Measurements from ENCODE around the gene SET. TPM values are rescaled to one million over a fixed set of nuclear protein-coding genes. Genes with fewer than 3 reads are reported as not detected.

SET gene
- polyA plus RNA-seq, 4 donors: 55.2 to 322 (median 135) TPM

GRCh38 chr9:128713411-128713780 lies 24.4 kb downstream of the SET start:
- 90 to 94% (median 92%) methylated on average over 11 to 13 of the region's 13 CpGs for WGBS, 3 donors
- DNase-seq (no peak), FAIRE-seq (no peak)
- no peaks in the 10 kb centered on the region for H3K9me3 ChIP-seq (ENCODE audit: control insufficient read depth in 2 of 2, insufficient read depth in 1 of 2, low read depth in 1 of 2, low read length in 1 of 2)
- H3K36me3 ChIP-seq (ENCODE audit: control insufficient read depth in 3 of 3, insufficient read depth in 2 of 3, low read depth in 1 of 3, low read length in 3 of 3): peaks cover 0 to 42% (median 0%) of the 10 kb centered on the region in 3 donors
- no peaks in the 10 kb centered on the region for H3K27me3 ChIP-seq (ENCODE audit: control insufficient read depth in 3 of 3, insufficient read depth in 3 of 3, low read length in 3 of 3)
- H3K4me1 ChIP-seq (ENCODE audit: control insufficient read depth in 3 of 3, insufficient read depth in 2 of 3, low read depth in 1 of 3, low read length in 2 of 3): peaks cover 0 to 6% (median 0%) of the 10 kb centered on the region in 3 donors
- no peak overlapping the region for H3K4me3 ChIP-seq (ENCODE audit: low read depth in 1 of 3, low read length in 3 of 3)
- H3K27ac ChIP-seq (ENCODE audit: low read depth in 1 of 3, low read length in 2 of 3): no peak overlapping the region

- FAIRE-seq (no peak), DNase-seq (no peak)
- WGBS, 3 donors: 95 to 98% (median 96%) methylated on average over 17 to 19 of the region's 19 CpGs
- Histone ChIP-seq H3K27me3 (ENCODE audit: control insufficient read depth in 3 of 3, insufficient read depth in 3 of 3, low read length in 3 of 3) (no peaks in the 10 kb centered on the region), H3K4me1 (ENCODE audit: control insufficient read depth in 3 of 3, insufficient read depth in 2 of 3, low read depth in 1 of 3, low read length in 2 of 3) (peaks cover 0 to 9% (median 0%) of the 10 kb centered on the region in 3 donors), H3K9me3 (ENCODE audit: control insufficient read depth in 2 of 2, insufficient read depth in 1 of 2, low read depth in 1 of 2, low read length in 1 of 2) (no peaks in the 10 kb centered on the region), H3K36me3 (ENCODE audit: control insufficient read depth in 3 of 3, insufficient read depth in 2 of 3, low read depth in 1 of 3, low read length in 3 of 3) (peaks cover 0 to 42% (median 0%) of the 10 kb centered on the region in 3 donors), H3K27ac (ENCODE audit: low read depth in 1 of 3, low read length in 2 of 3) (no peak overlapping the region), H3K4me3 (ENCODE audit: low read depth in 1 of 3, low read length in 3 of 3) (no peak overlapping the region)
Measured at GRCh38 chr9:128713941-128714573, 25.0 kb downstream of the SET start.

GRCh38 chr9:128714586-128715435 lies 25.8 kb downstream of the SET start:
- H3K27ac ChIP-seq (ENCODE audit: low read depth in 1 of 3, low read length in 2 of 3): no peak overlapping the region
- no peaks in the 10 kb centered on the region for H3K27me3 ChIP-seq (ENCODE audit: control insufficient read depth in 3 of 3, insufficient read depth in 3 of 3, low read length in 3 of 3)
- WGBS, 3 donors: 90 to 92% (median 91%) methylated on average over 23 to 24 of the region's 24 CpGs
- no peak for FAIRE-seq
- peaks cover 0 to 9% (median 0%) of the 10 kb centered on the region in 3 donors for H3K4me1 ChIP-seq (ENCODE audit: control insufficient read depth in 3 of 3, insufficient read depth in 2 of 3, low read depth in 1 of 3, low read length in 2 of 3)
- no peaks in the 10 kb centered on the region for H3K9me3 ChIP-seq (ENCODE audit: control insufficient read depth in 2 of 2, insufficient read depth in 1 of 2, low read depth in 1 of 2, low read length in 1 of 2)
- H3K4me3 ChIP-seq (ENCODE audit: low read depth in 1 of 3, low read length in 3 of 3): no peak overlapping the region
- DNase-seq: no peak
- peaks cover 0 to 48% (median 0%) of the 10 kb centered on the region in 3 donors for H3K36me3 ChIP-seq (ENCODE audit: control insufficient read depth in 3 of 3, insufficient read depth in 2 of 3, low read depth in 1 of 3, low read length in 3 of 3)

GRCh38 chr9:128715436-128715750 lies 26.4 kb downstream of the SET start:
- FAIRE-seq: no peak
- no peaks in the 10 kb centered on the region for H3K27me3 ChIP-seq (ENCODE audit: control insufficient read depth in 3 of 3, insufficient read depth in 3 of 3, low read length in 3 of 3)
- H3K27ac ChIP-seq (ENCODE audit: low read depth in 1 of 3, low read length in 2 of 3): no peak overlapping the region
- 83 to 93% (median 91%) methylated on average over 6 of the region's 6 CpGs for WGBS, 3 donors
- no peak overlapping the region for H3K4me3 ChIP-seq (ENCODE audit: low read depth in 1 of 3, low read length in 3 of 3)
- no peak for DNase-seq
- no peaks in the 10 kb centered on the region for H3K9me3 ChIP-seq (ENCODE audit: control insufficient read depth in 2 of 2, insufficient read depth in 1 of 2, low read depth in 1 of 2, low read length in 1 of 2)
- H3K4me1 ChIP-seq (ENCODE audit: control insufficient read depth in 3 of 3, insufficient read depth in 2 of 3, low read depth in 1 of 3, low read length in 2 of 3): peaks cover 0 to 9% (median 0%) of the 10 kb centered on the region in 3 donors
- H3K36me3 ChIP-seq (ENCODE audit: control insufficient read depth in 3 of 3, insufficient read depth in 2 of 3, low read depth in 1 of 3, low read length in 3 of 3): peaks cover 0 to 50% (median 0%) of the 10 kb centered on the region in 3 donors

GRCh38 chr9:128716581-128717254 lies 27.7 kb downstream of the SET start:
- Histone ChIP-seq H3K4me3 (ENCODE audit: low read depth in 1 of 3, low read length in 3 of 3) (no peak overlapping the region), H3K27ac (ENCODE audit: low read depth in 1 of 3, low read length in 2 of 3) (no peak overlapping the region), H3K27me3 (ENCODE audit: control insufficient read depth in 3 of 3, insufficient read depth in 3 of 3, low read length in 3 of 3) (no peaks in the 10 kb centered on the region), H3K9me3 (ENCODE audit: control insufficient read depth in 2 of 2, insufficient read depth in 1 of 2, low read depth in 1 of 2, low read length in 1 of 2) (no peaks in the 10 kb centered on the region), H3K4me1 (ENCODE audit: control insufficient read depth in 3 of 3, insufficient read depth in 2 of 3, low read depth in 1 of 3, low read length in 2 of 3) (peaks cover 0 to 9% (median 0%) of the 10 kb centered on the region in 3 donors), H3K36me3 (ENCODE audit: control insufficient read depth in 3 of 3, insufficient read depth in 2 of 3, low read depth in 1 of 3, low read length in 3 of 3) (peaks cover 3 to 63% (median 7%) of the 10 kb centered on the region in 3 donors)
- FAIRE-seq (no peak), DNase-seq (peak in 1 of 2 donors; percentile 23)
- WGBS, 3 donors: 65 to 78% (median 72%) methylated on average over 7 of the region's 7 CpGs

GRCh38 chr9:128718047-128718446 lies 29.0 kb downstream of the SET start:
- 59 to 78% (median 60%) methylated on average over 8 of the region's 8 CpGs for WGBS, 3 donors
- no peaks in the 10 kb centered on the region for H3K9me3 ChIP-seq (ENCODE audit: control insufficient read depth in 2 of 2, insufficient read depth in 1 of 2, low read depth in 1 of 2, low read length in 1 of 2)
- DNase-seq: no peak
- no peak for FAIRE-seq
- H3K4me1 ChIP-seq (ENCODE audit: control insufficient read depth in 3 of 3, insufficient read depth in 2 of 3, low read depth in 1 of 3, low read length in 2 of 3): peaks cover 0 to 9% (median 0%) of the 10 kb centered on the region in 3 donors
- no peak overlapping the region for H3K4me3 ChIP-seq (ENCODE audit: low read depth in 1 of 3, low read length in 3 of 3)
- H3K27ac ChIP-seq (ENCODE audit: low read depth in 1 of 3, low read length in 2 of 3): no peak overlapping the region
- peaks cover 3 to 60% (median 8%) of the 10 kb centered on the region in 3 donors for H3K36me3 ChIP-seq (ENCODE audit: control insufficient read depth in 3 of 3, insufficient read depth in 2 of 3, low read depth in 1 of 3, low read length in 3 of 3)
- no peaks in the 10 kb centered on the region for H3K27me3 ChIP-seq (ENCODE audit: control insufficient read depth in 3 of 3, insufficient read depth in 3 of 3, low read length in 3 of 3)

- Histone ChIP-seq H3K4me3 (ENCODE audit: low read depth in 1 of 3, low read length in 3 of 3) (no peak overlapping the region), H3K27me3 (ENCODE audit: control insufficient read depth in 3 of 3, insufficient read depth in 3 of 3, low read length in 3 of 3) (no peaks in the 10 kb centered on the region), H3K9me3 (ENCODE audit: control insufficient read depth in 2 of 2, insufficient read depth in 1 of 2, low read depth in 1 of 2, low read length in 1 of 2) (no peaks in the 10 kb centered on the region), H3K27ac (ENCODE audit: low read depth in 1 of 3, low read length in 2 of 3) (no peak overlapping the region), H3K36me3 (ENCODE audit: control insufficient read depth in 3 of 3, insufficient read depth in 2 of 3, low read depth in 1 of 3, low read length in 3 of 3) (peaks cover 3 to 56% (median 8%) of the 10 kb centered on the region in 3 donors), H3K4me1 (ENCODE audit: control insufficient read depth in 3 of 3, insufficient read depth in 2 of 3, low read depth in 1 of 3, low read length in 2 of 3) (peaks cover 0 to 13% (median 2%) of the 10 kb centered on the region in 3 donors)
- FAIRE-seq (no peak), DNase-seq (peak; percentile 57 to 76)
- WGBS, 3 donors: 24 to 62% (median 45%) methylated on average over 5 of the region's 5 CpGs
Measured at GRCh38 chr9:128718475-128718874, 29.5 kb downstream of the SET start.

GRCh38 chr9:128719919-128720605 lies 31.0 kb downstream of the SET start:
- WGBS, 3 donors: 79 to 88% (median 82%) methylated on average over 26 to 30 of the region's 30 CpGs
- H3K27ac ChIP-seq (ENCODE audit: low read depth in 1 of 3, low read length in 2 of 3): peak overlapping the region in 1 of 3 donors; percentile 83
- DNase-seq (no peak), FAIRE-seq (no peak)
- no peaks in the 10 kb centered on the region for H3K9me3 ChIP-seq (ENCODE audit: control insufficient read depth in 2 of 2, insufficient read depth in 1 of 2, low read depth in 1 of 2, low read length in 1 of 2)
- H3K4me3 ChIP-seq (ENCODE audit: low read depth in 1 of 3, low read length in 3 of 3): no peak overlapping the region
- H3K4me1 ChIP-seq (ENCODE audit: control insufficient read depth in 3 of 3, insufficient read depth in 2 of 3, low read depth in 1 of 3, low read length in 2 of 3): peaks cover 0 to 20% (median 2%) of the 10 kb centered on the region in 3 donors
- H3K36me3 ChIP-seq (ENCODE audit: control insufficient read depth in 3 of 3, insufficient read depth in 2 of 3, low read depth in 1 of 3, low read length in 3 of 3): peaks cover 3 to 42% (median 8%) of the 10 kb centered on the region in 3 donors
- H3K27me3 ChIP-seq (ENCODE audit: control insufficient read depth in 3 of 3, insufficient read depth in 3 of 3, low read length in 3 of 3): peaks cover 0 to 2% (median 0%) of the 10 kb centered on the region in 3 donors
